Measurements from ENCODE around the gene PARD6A. TPM values are rescaled to one million over a fixed set of nuclear protein-coding genes. Genes with fewer than 3 reads are reported as not detected.

Gene PARD6A
- total RNA-seq, 1 donor from 2014 or later: 0.69 TPM

DNA sequence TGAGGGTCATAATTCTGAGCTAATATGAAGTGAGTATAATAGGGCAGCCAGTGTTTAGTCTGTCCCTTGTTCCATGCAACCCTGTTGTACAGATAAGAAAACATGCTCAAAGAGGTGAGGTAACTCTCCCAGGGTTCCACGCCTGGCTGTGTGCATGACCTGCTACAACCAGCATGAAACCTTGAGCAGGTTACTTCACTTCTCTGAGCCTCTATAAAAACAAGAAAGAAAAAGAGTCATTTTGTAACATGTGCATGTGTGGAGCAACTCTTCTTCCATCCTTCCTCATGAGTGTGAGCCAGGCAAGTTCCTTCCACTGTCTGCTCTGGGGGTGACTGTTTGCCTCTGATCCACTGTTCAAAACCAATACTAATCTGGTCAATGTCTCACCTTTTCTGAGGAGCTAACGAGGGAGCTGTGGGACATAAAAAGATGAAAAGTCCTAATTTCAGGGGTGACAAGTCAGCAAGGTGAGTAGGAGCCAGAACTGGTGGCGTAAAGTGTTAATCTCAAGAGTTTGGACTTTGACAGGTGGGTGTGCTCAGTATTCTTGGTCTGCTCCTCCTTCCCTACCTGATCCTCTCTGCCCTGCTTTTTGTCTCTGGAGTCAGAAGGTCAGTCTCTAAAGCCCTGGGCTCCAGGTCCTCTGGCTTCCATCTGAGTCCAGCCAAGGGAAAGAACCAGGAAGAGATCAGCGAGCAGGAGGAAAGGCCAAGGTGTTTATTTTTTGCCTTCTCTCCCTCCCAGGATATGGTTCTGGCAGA lies 36.8 kb downstream of the PARD6A start:
- no peak for DNase-seq

DNA sequence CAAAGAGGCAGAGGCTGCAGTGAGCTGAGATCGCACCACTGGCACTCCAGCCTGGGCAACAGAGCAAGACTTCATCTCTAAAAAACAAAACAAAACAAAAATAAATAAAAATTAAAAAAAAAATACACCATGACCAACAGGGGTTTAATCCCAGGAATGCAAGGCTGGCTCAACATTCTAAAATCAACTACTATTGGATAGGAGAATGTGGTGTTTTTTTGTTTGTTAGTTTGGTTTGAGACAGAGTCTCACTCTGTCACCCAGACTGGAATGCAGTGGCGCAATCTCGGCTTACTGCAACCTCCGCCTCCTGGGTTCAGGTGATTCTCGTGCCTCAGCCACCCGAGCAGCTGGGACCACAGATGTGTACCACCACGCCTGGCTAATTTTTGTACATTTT lies 38.5 kb downstream of the PARD6A start:
- no peak for DNase-seq

DNA sequence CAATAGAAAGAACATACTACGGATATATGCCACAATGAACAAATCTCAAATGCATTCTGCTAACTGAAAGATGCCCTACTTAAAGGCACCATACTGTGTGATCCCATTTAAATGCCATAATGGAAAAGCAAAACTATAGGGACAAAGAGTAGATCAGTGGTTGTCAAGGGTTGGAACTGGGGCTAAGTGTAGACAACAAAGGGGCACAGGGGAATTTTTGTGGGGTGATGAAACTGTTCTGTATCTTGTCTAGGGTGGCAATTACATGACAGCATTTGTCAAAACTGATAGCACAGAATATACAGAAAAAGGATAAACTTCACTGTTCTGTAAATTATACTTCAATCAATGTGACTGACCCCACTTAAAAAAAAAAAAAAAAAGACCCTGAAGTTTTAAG lies 40.7 kb downstream of the PARD6A start:
- no peak for DNase-seq

DNA sequence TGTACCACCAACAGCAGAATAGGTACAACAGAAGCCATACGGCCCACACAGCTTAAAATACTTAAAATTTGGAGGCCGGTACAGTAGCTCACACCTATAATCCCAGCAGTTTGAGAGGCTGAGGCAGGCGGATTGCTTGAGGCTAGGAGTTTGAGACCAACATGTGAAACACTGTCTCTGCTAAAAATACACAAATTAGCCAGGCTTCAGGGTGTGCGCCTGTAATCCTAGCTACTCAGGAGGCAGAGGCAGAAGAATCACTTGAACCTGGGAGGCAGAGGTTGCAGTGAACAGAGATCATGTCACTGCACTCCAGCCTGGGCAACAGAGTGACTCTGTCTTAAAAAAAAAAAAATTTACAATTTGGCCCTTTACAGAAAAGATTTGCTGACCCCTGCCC lies 41.4 kb downstream of the PARD6A start:
- no peak for DNase-seq

DNA sequence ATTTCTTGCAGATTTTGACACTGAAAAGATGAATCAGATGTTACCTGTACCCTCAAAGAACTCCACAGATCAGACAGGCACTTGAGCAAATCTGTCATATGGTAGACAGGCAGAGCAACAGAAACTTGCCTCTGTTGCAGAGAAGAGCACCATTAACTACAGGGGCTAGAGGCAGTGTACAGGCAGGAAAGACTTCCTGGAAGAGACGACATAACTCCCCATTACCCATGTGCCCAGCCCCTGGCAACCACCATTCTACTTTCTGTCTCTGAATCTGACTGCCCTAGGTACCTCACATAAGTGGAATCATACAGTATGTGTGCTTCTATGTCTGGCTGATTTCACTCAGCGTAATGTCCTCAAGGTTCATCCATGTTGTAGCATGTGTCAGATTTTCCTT lies 42.9 kb downstream of the PARD6A start:
- DNase-seq: no peak

DNA sequence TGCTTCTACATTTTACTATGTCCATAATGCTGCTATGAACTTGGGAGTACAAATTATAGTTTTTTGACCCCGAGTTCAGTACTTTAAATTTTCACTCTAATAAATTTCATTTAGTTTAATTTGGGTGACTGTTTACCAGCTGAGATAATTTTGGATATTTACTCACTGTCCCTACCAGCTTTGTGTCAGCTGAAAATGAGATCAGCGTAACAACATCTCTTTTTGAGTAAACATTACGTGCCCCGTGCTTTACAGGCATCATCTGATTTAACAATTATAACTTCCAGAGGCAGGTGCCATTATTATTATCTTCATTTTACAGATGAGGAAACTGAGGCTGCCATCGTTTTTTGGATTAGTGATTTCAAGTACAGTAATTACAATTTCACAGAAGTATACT lies 43.4 kb downstream of the PARD6A start:
- DNase-seq: no peak

DNA sequence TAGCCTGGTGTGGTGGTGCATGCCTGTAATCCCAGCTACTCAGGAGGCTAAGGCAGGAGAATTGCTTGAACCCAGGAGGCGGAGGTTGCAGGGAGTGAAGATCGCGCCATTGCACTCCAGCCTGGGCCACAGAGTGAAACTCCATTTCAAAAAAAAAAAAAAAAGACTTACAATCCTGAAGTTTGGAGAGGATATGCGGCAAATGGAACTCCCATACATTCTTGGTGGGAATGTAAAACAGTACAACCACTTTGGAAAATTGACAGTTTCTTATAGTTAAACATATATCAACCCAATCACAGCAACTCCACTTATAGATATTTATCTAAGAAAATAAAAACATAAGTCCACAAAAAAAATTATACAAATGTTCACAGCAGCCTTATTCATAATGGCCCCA lies 46.5 kb downstream of the PARD6A start:
- no peak for DNase-seq

DNA sequence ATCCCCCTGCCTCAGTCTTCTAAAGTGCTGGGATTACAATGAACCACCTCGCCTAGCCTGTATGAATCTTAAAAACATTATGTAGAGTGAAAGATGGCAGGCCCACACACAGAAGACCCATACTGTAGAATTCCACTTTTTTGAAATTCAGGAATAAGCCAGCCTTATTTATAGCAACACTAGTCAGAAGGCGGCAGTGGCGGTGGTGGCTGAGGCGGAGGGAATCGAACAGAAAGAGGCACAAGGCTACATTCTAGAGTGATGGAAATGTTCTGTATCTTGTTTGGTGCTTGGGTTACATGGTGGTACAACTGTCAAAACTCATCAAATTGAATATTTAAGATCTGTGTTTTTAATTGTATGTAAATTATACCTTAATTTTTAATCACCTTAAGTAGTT lies 47.0 kb downstream of the PARD6A start:
- DNase-seq: no peak

DNA sequence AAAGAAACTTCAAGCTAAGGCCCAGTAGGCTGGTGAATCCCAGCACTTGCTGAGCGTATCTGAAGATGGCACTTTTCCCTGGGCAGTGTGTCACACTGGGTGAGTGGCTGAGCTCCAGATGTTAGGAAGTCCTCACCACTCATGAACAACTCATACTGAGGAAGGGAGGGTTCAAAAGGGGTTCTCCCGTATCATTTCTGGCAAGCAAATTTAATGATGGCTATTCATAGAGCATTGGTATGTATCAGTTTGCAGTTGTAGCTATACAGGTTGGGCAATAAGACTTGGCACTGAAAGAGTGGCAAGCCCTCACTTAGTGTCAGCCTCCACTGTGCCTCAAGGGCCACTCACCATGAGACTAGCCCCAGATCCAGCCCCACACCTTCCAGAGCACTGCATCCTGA lies 47.6 kb downstream of the PARD6A start:
- DNase-seq: no peak

DNA sequence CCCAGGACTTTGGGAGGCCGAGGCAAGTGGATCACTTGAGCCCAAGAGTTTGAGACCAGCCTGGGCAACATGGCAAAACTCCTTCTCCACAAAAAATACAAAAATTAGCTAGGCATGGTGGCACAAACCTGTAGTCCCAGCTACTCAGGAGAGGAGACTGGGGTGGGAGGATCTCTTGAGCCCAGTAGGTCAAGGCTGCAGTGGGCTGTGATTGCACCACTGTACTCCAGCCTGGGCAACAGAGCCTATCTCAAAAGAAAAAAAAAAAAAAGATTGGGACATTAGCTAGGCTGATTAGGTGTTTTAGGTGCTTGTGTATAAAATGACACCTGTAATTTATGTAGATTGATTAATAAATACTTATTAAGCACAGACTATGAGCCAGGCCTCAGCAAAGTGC lies 48.3 kb downstream of the PARD6A start:
- DNase-seq: no peak

DNA sequence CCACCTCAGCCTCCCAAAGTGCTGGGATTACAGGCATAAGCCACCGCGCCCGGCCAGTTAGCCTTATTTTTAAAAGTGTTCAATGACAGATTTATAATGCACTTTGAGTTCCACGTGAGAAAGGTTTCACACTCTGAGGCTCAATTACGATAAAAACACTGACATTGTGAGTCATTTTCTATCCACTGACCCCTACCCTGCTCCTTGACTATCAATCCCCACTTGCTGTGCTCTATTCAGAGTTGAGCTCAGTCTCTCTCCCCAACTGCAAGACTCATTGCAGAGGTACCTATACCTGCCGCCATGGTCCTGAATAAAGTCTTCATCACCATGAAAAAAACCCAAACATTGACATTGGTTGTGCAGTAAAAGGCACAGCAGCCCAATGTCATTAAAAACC lies 49.8 kb downstream of the PARD6A start:
- DNase-seq: no peak

Other genes starting within 250 kb of the PARD6A start
- gene ZDHHC1, start 244.5 kb upstream of the PARD6A start, total RNA-seq: 7.0 TPM
- gene HSD11B2, start 229.8 kb upstream of the PARD6A start, total RNA-seq: 7.5 TPM
- gene ATP6V0D1, start 179.8 kb upstream of the PARD6A start, total RNA-seq: 49.6 TPM
- gene AGRP, start 177.4 kb upstream of the PARD6A start, total RNA-seq: not detected
- 19.1 TPM for gene RIPOR1, start 132.1 kb upstream of the PARD6A start, total RNA-seq
- 36.4 TPM for gene CTCF, start 98.4 kb upstream of the PARD6A start, total RNA-seq
- 0.39 TPM for gene CARMIL2, start 15.8 kb upstream of the PARD6A start, total RNA-seq
- gene ACD, start 700 bp upstream of the PARD6A start, total RNA-seq: 6.6 TPM
- 9.1 TPM for gene ENKD1, start 5.8 kb downstream of the PARD6A start, total RNA-seq
- 1.8 TPM for gene C16orf86, start 5.9 kb downstream of the PARD6A start, total RNA-seq
- 14.1 TPM for gene GFOD2, start 58.4 kb downstream of the PARD6A start, total RNA-seq
- gene RANBP10, start 145.6 kb downstream of the PARD6A start, total RNA-seq: 8.7 TPM
- gene TSNAXIP1, start 145.9 kb downstream of the PARD6A start, total RNA-seq: 0.59 TPM
- gene THAP11, start 181.4 kb downstream of the PARD6A start, total RNA-seq: 21.7 TPM
- gene NUTF2, start 186.0 kb downstream of the PARD6A start, total RNA-seq: 56.5 TPM
- 49.6 TPM for gene CENPT, start 186.7 kb downstream of the PARD6A start, total RNA-seq
- 36.7 TPM for gene EDC4, start 212.1 kb downstream of the PARD6A start, total RNA-seq
- not detected for gene NRN1L, start 223.9 kb downstream of the PARD6A start, total RNA-seq
- gene PSKH1, start 232.3 kb downstream of the PARD6A start, total RNA-seq: 8.3 TPM

All from skin of body (tissue), 2 donors.